Measurements from ENCODE around the gene FNDC8.
"Not testable (repeated sequence)": the region's sequence is repeated elsewhere in the genome, so short reads cannot be mapped to it uniquely, and the experiment has no call there.

FNDC8 gene

DNA sequence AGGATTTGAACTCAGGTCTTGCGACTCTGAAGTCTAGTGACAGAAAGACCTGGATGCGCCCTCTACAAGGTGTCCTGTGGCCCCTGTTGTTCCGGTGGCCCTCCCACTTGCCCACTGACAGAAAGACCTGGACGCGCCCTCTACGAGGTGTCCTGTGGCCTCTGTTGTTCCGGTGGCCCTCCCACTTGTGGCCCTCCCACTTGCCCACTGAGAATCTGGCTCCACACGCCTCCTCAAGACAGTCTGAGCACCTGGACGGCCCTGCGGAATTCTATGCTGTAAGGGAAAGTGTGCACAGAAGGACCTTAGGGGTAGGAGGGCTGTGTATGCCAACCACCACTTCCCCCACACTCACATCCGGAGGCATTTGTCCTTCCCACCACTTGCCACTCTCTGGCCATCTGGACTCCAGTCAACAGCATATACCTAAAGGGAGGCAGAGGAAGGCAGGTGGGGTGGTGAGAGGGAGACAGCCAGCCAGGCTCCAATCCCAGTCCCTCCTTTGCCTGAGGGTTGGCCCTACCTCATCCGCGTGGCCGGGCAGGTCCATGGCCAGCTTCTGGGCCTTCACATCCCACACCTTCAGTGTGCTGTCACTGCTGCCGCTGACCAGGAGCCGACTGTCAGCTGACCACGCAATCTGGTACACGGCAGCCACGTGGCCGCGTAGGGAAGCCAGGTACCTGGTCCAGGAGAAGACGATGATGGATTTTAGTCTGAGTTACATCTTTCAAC, 11.6 kb downstream of the FNDC8 start:
- Mint-ChIP-seq H3K27ac (ENCODE audit: low read depth) (no peak overlapping the region), H3K4me1 (no peaks in the 10 kb centered on the region), H3K9me3 (no peaks in the 10 kb centered on the region), H3K36me3 (ENCODE audit: insufficient read depth) (peaks cover 34% of the 10 kb centered on the region), H3K4me3 (no peak overlapping the region), H3K27me3 (no peaks in the 10 kb centered on the region)
- DNase-seq (ENCODE audit: low spot score in 2 of 2) (no peak), ATAC-seq (replicated peaks; ENCODE audit: extremely low read depth, poor library complexity, severe bottlenecking) (no peak)

DNA sequence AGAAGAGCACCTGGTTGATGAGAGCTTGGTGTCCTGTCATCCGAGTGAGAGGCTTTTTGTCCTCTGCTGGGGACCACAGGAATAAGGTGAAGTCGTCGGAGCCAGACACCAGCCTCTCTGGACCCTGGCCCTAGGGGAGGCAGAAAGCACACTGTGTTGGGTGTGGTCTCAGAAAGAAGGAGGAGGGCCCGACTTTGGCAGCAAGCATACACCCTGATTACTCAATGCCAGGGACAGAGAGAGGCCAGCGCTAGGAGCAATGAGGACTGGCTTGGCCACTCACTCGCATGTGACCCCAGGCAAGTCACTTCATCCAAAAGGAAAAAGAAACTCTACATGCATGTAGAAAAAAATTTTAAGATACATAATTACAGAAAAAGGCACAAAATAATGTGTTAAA, 13.9 kb downstream of the FNDC8 start:
- no peak for DNase-seq (ENCODE audit: low spot score in 2 of 2)
- Mint-ChIP-seq H3K4me1 (no peaks in the 10 kb centered on the region), H3K27ac (ENCODE audit: low read depth) (no peak overlapping the region), H3K4me3 (no peak overlapping the region), H3K36me3 (ENCODE audit: insufficient read depth) (peaks cover 44% of the 10 kb centered on the region), H3K9me3 (no peaks in the 10 kb centered on the region), H3K27me3 (no peaks in the 10 kb centered on the region)
- ATAC-seq (replicated peaks; ENCODE audit: extremely low read depth, poor library complexity, severe bottlenecking): no peak

DNA sequence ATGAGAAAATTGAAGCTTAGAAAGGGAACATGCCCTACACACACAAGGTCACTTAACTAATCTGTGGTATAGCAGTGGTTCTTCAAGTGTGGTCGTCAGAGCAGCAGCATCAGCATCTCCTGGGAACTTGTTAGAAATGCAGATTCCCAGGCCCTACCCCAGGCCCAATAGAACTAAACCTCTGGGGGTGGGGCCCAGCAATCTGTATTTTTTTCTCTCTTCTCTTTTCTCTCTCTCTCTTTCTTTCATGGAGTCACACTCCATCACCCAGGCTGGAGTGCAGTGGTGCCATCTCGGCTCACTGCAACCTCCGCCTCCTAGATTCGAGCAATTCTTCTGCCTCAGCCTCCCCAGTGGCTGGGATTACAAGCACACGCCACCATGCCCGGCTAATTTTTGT, 16.8 kb downstream of the FNDC8 start:
- H3K27me3 Mint-ChIP-seq: no peaks in the 10 kb centered on the region
- DNase-seq (ENCODE audit: low spot score in 2 of 2) (no peak), ATAC-seq (replicated peaks; ENCODE audit: extremely low read depth, poor library complexity, severe bottlenecking) (no peak)
- H3K9me3 Mint-ChIP-seq: no peaks in the 10 kb centered on the region
- peaks cover 38% of the 10 kb centered on the region for H3K36me3 Mint-ChIP-seq (ENCODE audit: insufficient read depth)
- no peak overlapping the region for H3K4me3 Mint-ChIP-seq
- peaks cover under 1% of the 10 kb centered on the region for H3K4me1 Mint-ChIP-seq
- peak overlapping the region; percentile 73 for H3K27ac Mint-ChIP-seq (ENCODE audit: low read depth)

DNA sequence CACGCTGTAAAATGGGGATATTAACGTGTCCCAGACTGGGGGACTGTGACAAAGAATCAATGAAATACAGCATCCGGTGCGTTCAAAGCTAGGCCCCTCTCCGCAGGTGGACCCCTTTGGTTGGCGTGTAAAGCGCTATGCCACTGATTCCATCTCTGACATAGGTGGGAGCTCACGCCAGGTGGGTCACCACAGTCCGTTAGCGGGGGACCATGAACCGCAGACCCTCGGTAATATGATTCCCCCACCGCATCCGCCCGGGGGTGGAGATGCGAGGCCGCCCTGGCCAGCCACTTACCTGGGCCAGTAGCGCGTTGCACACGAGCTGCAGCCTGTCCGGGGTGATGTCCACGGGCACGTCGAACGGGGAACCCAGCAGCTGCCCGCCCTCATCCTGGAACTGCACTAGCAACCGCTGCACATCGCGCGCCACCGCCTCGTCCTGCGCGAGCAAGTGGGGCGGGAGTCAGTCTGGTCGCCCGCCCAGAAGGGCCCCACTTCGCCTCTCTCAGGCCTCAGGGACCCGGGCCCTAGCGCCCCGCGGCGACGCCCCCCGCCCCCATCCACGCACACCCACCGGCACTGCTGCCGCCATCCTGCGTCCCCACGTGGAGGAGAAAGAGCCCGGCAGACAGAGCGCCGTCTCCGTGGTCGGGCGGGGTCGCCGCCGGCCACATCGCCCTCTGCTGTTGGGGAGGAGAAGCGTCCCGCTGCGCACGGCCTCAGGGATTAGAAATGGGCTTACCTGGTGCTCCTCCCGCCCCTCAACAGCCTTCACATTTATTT, 20.5 kb downstream of the FNDC8 start, which contains the start of gene NLE1:
Gene NLE1 (minus strand): TSS at position 623 of the 786 bp plus-strand sequence. CDS start 28 bp downstream, at position 595.
- Mint-ChIP-seq H3K9me3 (no peaks in the 10 kb centered on the region), H3K4me3 (peak within 1 kb of the TSS; percentile 80), H3K27ac (ENCODE audit: low read depth) (peak within 1 kb of the TSS; percentile 25), H3K4me1 (peaks cover 6% of the 10 kb centered on the region), H3K36me3 (ENCODE audit: insufficient read depth) (peaks cover 19% of the 10 kb centered on the region), H3K27me3 (no peaks in the 10 kb centered on the region)
- DNase-seq (ENCODE audit: low spot score in 2 of 2): peak; percentile 83 to 86
- peak; percentile 92 for ATAC-seq (replicated peaks; ENCODE audit: extremely low read depth, poor library complexity, severe bottlenecking)

DNA sequence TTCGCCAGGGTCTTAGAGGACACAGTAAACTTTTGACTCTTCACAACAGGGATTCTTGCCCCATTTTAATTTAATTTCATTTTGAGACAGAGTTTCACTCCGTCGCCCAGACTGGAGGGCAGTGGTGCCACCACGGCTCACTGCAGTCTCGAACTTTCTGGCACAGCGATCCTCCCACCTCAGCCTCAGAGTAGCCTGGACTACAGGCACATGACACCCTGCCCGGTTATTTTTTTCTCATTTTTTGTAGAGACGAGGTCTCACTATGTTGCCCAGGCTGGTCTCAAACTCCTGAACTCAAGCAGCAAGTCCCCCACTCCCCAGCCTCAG, 21.0 kb downstream of the FNDC8 start:
- H3K36me3 Mint-ChIP-seq (ENCODE audit: insufficient read depth): peaks cover 17% of the 10 kb centered on the region

DNA sequence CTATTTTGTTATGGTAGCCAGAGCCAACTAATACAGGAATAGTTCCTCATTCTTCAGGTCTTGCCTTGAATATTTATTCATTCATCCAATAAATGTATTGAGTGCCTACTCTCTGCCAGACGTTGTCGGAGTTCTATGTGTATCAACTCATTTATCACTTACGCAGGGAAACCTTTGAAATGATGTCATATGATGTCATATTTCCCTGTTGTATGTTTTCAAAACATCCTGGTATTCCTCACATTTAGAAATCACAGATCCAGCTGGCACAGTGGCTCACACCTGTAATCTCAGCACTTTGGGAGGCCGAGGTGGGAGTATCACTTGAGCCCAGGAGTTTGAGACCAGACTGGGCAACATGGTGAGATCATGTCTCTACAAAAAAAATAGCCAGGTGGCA, 23.4 kb downstream of the FNDC8 start:
- peaks cover 6% of the 10 kb centered on the region for H3K4me1 Mint-ChIP-seq
- ATAC-seq (replicated peaks; ENCODE audit: extremely low read depth, poor library complexity, severe bottlenecking): no peak
- H3K27ac Mint-ChIP-seq (ENCODE audit: low read depth): no peak overlapping the region
- H3K36me3 Mint-ChIP-seq (ENCODE audit: insufficient read depth): peaks cover 6% of the 10 kb centered on the region
- H3K4me3 Mint-ChIP-seq: no peak overlapping the region
- no peaks in the 10 kb centered on the region for H3K27me3 Mint-ChIP-seq
- DNase-seq (ENCODE audit: low spot score in 2 of 2): no peak
- no peaks in the 10 kb centered on the region for H3K9me3 Mint-ChIP-seq

More for the DNA sequence above, 21.0 kb downstream of the FNDC8 start:
- no peaks in the 10 kb centered on the region for H3K9me3 Mint-ChIP-seq
- peak overlapping the region; percentile 80 for H3K4me3 Mint-ChIP-seq
- H3K4me1 Mint-ChIP-seq: peaks cover 6% of the 10 kb centered on the region
- DNase-seq (ENCODE audit: low spot score in 2 of 2) (no peak), ATAC-seq (replicated peaks; ENCODE audit: extremely low read depth, poor library complexity, severe bottlenecking) (no peak)
- no peaks in the 10 kb centered on the region for H3K27me3 Mint-ChIP-seq
- H3K27ac Mint-ChIP-seq (ENCODE audit: low read depth): peak overlapping the region; percentile 25

DNA sequence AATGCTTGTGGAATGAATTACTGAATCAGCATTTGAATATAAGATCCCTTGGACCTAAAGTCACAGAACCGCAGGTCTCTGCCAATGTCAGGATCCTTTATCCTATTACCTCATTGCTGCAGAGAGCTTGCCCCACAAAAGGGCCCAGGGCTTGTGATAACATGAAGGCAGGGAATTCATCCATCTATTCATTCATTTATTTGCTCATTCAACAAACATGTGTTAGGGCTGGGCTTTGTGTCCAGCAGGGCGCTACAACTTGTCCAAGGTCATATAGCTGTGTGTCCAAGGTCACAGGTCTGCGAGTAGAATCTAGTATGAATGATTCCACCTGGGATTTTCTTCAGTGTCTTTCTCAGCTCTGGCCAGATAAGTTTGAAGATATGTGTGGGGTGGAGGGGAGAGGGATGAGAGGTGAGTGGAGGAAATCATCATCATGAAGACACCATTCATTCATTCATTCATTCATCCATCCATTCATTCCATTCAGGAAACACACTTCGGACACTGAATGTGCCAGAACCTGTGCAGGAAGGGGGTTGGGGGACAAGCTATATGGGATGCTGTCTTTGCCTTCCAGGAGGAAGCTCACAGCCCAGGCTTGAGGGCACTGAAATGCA, 24.9 kb downstream of the FNDC8 start:
- Mint-ChIP-seq H3K36me3 (ENCODE audit: insufficient read depth) (peaks cover 3% of the 10 kb centered on the region), H3K27ac (ENCODE audit: low read depth) (no peak overlapping the region), H3K9me3 (no peaks in the 10 kb centered on the region), H3K4me1 (peaks cover 6% of the 10 kb centered on the region), H3K4me3 (no peak overlapping the region), H3K27me3 (no peaks in the 10 kb centered on the region)
- DNase-seq (ENCODE audit: low spot score in 2 of 2) (no peak), ATAC-seq (replicated peaks; ENCODE audit: extremely low read depth, poor library complexity, severe bottlenecking) (no peak)

DNA sequence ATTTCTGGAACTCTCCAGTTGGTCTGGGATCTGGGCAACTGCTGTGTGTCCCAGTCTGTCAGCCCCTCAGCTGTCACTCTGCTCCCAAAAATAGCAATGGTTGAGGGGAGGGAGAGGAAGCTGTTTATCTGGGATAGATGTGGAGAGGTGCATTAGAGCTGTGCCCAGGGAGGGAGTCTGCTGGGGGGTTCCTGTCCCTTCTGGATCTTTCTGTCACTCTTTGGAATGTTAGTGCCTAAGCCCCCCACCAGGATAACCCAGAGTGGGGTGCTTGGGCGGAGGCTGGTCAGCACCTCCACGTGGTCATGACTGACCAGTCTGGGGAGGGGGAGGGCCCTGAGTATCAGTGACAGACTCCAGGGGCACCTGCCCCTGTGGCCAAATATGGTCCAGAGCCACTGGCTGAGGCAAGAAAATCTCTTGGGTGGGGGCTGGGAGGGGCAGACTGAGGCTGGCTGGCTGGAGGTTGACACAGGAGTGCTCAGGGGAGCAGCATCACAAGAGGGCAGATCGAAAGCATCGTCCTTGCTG, 26.0 kb downstream of the FNDC8 start, which contains the start of gene UNC45B:
Gene UNC45B (plus strand): TSS at position 443 of the 531 bp plus-strand sequence. CDS start 447 bp downstream, outside the sequence.
- H3K27me3 Mint-ChIP-seq: no peaks in the 10 kb centered on the region
- H3K27ac Mint-ChIP-seq (ENCODE audit: low read depth): no peak within 1 kb of the TSS
- no peak within 1 kb of the TSS for H3K4me3 Mint-ChIP-seq
- ATAC-seq (replicated peaks; ENCODE audit: extremely low read depth, poor library complexity, severe bottlenecking) (no peak), DNase-seq (ENCODE audit: low spot score in 2 of 2) (no peak)
- peaks cover 1% of the 10 kb centered on the region for H3K36me3 Mint-ChIP-seq (ENCODE audit: insufficient read depth)
- peaks cover 6% of the 10 kb centered on the region for H3K4me1 Mint-ChIP-seq
- no peaks in the 10 kb centered on the region for H3K9me3 Mint-ChIP-seq

DNA sequence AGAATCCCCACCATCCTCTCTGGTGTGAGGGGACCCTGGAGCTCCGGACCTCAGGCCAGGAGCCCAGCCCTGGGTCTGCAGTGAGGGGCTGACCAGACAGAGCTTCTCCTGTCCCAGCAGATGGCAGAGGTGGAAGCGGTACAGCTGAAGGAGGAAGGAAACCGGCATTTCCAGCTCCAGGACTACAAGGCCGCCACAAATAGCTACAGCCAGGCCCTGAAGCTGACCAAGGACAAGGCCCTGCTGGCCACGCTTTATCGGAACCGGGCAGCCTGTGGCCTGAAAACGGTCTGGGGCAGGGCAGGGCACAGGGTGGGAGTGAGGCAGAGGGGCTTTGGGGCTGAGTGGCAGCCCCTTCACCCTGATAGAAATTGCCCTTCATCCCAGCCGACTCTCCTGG, 26.7 kb downstream of the FNDC8 start:
- Mint-ChIP-seq H3K27me3 (no peaks in the 10 kb centered on the region), H3K9me3 (no peaks in the 10 kb centered on the region), H3K36me3 (ENCODE audit: insufficient read depth) (peaks cover 1% of the 10 kb centered on the region), H3K4me1 (peaks cover 6% of the 10 kb centered on the region), H3K27ac (ENCODE audit: low read depth) (no peak overlapping the region), H3K4me3 (no peak overlapping the region)
- ATAC-seq (replicated peaks; ENCODE audit: extremely low read depth, poor library complexity, severe bottlenecking): no peak
- no peak for DNase-seq (ENCODE audit: low spot score in 2 of 2)

DNA sequence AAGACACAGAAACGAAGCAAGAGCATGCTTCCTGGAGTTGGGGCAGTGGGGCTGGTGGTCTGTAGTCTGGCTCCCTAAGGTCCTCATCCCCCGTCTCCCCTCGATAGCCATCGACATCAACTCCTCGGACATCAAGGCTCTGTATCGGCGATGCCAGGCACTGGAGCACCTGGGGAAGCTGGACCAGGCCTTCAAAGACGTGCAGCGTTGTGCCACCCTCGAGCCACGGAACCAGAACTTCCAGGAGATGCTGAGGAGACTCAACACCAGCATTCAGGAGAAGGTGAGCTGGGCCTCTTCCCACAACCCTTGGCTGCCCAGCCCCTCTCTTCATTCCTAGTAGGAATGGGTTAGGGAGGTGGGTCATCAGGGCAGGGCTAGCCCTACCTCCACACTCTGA, 28.5 kb downstream of the FNDC8 start:
- no peak overlapping the region for H3K27ac Mint-ChIP-seq (ENCODE audit: low read depth)
- no peaks in the 10 kb centered on the region for H3K9me3 Mint-ChIP-seq

DNA sequence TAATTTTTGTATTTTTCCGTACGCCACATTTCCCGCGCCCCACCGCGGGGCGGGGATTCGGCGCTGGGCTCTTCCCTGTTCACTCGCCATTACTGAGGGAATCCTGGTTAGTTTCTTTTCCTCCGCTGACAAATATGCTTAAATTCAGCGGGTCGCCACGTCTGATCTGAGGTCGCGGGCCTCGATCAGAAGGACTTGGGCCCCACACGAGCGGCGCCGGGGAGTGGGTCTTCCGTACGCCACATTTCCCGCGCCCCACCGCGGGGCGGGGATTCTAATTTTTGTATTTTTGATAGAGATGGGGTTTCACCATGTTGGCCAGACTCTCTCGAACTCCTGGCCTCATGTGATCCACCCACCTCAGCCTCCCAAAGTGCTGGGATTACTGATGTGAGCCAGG, 29.7 kb downstream of the FNDC8 start:
- H3K9me3 Mint-ChIP-seq; H3K4me3 Mint-ChIP-seq; H3K4me1 Mint-ChIP-seq; H3K27ac Mint-ChIP-seq (ENCODE audit: low read depth); H3K27me3 Mint-ChIP-seq; ATAC-seq (replicated peaks; ENCODE audit: extremely low read depth, poor library complexity, severe bottlenecking); H3K36me3 Mint-ChIP-seq (ENCODE audit: insufficient read depth); DNase-seq (ENCODE audit: low spot score in 2 of 2): not testable (repeated sequence)

More for the DNA sequence above, 28.5 kb downstream of the FNDC8 start:
- Mint-ChIP-seq H3K4me3 (no peak overlapping the region), H3K4me1 (no peaks in the 10 kb centered on the region), H3K27me3 (no peaks in the 10 kb centered on the region), H3K36me3 (ENCODE audit: insufficient read depth) (peaks cover 1% of the 10 kb centered on the region)
- no peak for DNase-seq (ENCODE audit: low spot score in 2 of 2)
- ATAC-seq (replicated peaks; ENCODE audit: extremely low read depth, poor library complexity, severe bottlenecking): no peak

DNA sequence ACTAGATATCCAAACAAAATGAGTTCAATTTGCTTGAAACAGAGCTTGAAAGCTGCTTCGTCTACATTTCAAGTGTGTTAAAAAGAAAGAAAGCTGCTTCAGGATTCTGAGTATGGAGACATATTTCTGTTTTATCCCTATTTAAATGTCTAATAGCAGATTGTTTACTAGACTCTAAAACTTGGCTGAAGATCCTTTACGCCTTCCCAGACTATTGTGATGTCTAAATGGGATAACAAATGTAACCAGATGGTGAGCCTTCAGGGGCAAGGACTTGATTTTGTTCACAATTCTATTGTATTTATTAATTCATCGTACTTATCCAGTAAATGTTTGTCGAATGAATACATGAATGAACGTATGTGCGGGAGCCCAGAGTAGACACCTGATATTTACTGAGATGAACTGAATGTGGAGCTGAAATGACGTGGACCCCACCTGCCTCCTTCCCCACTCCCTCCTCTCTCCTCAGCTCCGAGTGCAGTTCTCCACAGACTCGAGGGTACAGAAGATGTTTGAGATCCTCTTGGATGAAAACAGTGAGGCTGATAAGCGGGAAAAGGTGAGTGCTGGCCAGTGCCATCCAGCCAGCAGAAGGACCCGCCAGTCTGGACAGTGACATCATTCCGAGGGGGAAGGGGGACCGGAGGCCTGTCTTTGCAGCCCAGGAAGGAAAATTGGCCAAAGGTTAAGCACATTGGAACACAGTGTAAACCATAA, 31.2 kb downstream of the FNDC8 start:
- Mint-ChIP-seq H3K27ac (ENCODE audit: low read depth) (no peak overlapping the region), H3K9me3 (no peaks in the 10 kb centered on the region), H3K4me1 (no peaks in the 10 kb centered on the region), H3K4me3 (no peak overlapping the region), H3K27me3 (no peaks in the 10 kb centered on the region), H3K36me3 (ENCODE audit: insufficient read depth) (peaks cover 1% of the 10 kb centered on the region)
- no peak for ATAC-seq (replicated peaks; ENCODE audit: extremely low read depth, poor library complexity, severe bottlenecking)
- no peak for DNase-seq (ENCODE audit: low spot score in 2 of 2)
